CD4-positive, alpha-beta T cell (primary cell): ENCODE results near the gene CIAO2B. TPM values are rescaled to one million over a fixed set of nuclear protein-coding genes. Genes with fewer than 3 reads are reported as not detected.

Source experiments
- ATAC-seq: fragments of 200-7000 bp; cut with Tn5 transposase; one replicate; pipeline ENCODE4 v1.10.0; 2022; ENCODE audit warnings: mild to moderate bottlenecking; ENCODE audit not compliant: poor library complexity
- CTCF ChIA-PET: fragments of 350-600 bp; sonication (Branson Sonifier 250); formaldehyde crosslinking; loops from one replicate; lab custom pipeline; 2021; ENCODE audit warnings: antibody characterized with exemption, inconsistent platforms; lab: Charles Lee
- POLR2A ChIA-PET: fragments of 350-600 bp; sonication (Branson Sonifier 250); formaldehyde crosslinking; loops from one replicate; lab custom pipeline; 2021; ENCODE audit warnings: antibody characterized with exemption, inconsistent platforms; lab: Charles Lee
- DNase-seq, 14 experiments: peaks; one replicate each; pipeline ENCODE4 v3.0.0-alpha.2; 2013 to 2020; ENCODE audit warnings: mixed read lengths in 2 of 14
- H3K27ac ChIP-seq, 2 donors: one replicate each; pipeline versions ENCODE4 v1.5.1 to v1.7.0; 2013; ENCODE audit warnings: low read length in 2 of 2, low read depth in 1 of 2, mild to moderate bottlenecking in 1 of 2
- H3K27me3 ChIP-seq, 2 experiments: 1 replicate in 1 of 2; 2 replicates in 1 of 2; pipeline versions ENCODE4 v1.6.1 to v1.7.0; 2013; ENCODE audit warnings: low read length in 2 of 2, control low read depth in 1 of 2, mild to moderate bottlenecking in 1 of 2, moderate library complexity in 1 of 2; ENCODE audit not compliant: insufficient read depth in 2 of 2, control insufficient read depth in 1 of 2
- H3K36me3 ChIP-seq: one replicate; pipeline ENCODE4 v1.6.1; 2013; ENCODE audit warnings: low read length, control low read depth; ENCODE audit not compliant: insufficient read depth
- H3K4me1 ChIP-seq: one replicate; pipeline ENCODE4 v1.6.1; 2013; ENCODE audit warnings: low read length, control low read depth; ENCODE audit not compliant: insufficient read depth
- H3K4me3 ChIP-seq: one replicate; pipeline ENCODE4 v1.5.1; 2013; ENCODE audit warnings: mild to moderate bottlenecking, low read length, moderate library complexity
- H3K9me3 ChIP-seq, 2 experiments: 1 replicate in 1 of 2; 2 replicates in 1 of 2; pipeline versions ENCODE4 v1.6.1 to v1.7.0; 2013; ENCODE audit warnings: low read length in 2 of 2, mild to moderate bottlenecking in 2 of 2, control low read depth in 1 of 2, moderate library complexity in 1 of 2; ENCODE audit not compliant: control insufficient read depth in 1 of 2, insufficient read depth in 1 of 2
- H3K27ac Mint-ChIP-seq: one replicate; pipeline ENCODE4 v1.8.0; 2020; ENCODE audit warnings: mixed read lengths
- H3K27me3 Mint-ChIP-seq: one replicate; pipeline ENCODE4 v1.8.0; 2021; ENCODE audit warnings: mixed read lengths
- H3K36me3 Mint-ChIP-seq: one replicate; pipeline ENCODE4 v1.8.0; 2021; ENCODE audit warnings: low read depth, mixed read lengths
- H3K4me1 Mint-ChIP-seq: one replicate; pipeline ENCODE4 v1.8.0; 2021; ENCODE audit warnings: low read depth, mixed read lengths
- H3K4me3 Mint-ChIP-seq: one replicate; pipeline ENCODE4 v1.8.0; 2020; ENCODE audit warnings: mild to moderate bottlenecking, mixed read lengths
- H3K9me3 Mint-ChIP-seq: one replicate; pipeline ENCODE4 v1.8.0; 2020; ENCODE audit warnings: mixed read lengths
- CTCF ChIP-seq: fragments of 200-600 bp; IDR thresholded peaks from one replicate; pipeline ENCODE4 v1.8.0; 2022; ENCODE audit warnings: antibody characterized with exemption, mild to moderate bottlenecking
- intact Hi-C, 2 experiments: fragments of 100-400 bp; cut with DNase I in 1 of 2; cut with micrococcal nuclease in 1 of 2; formaldehyde crosslinking; loops; one replicate each; pipeline versions ENCODE4 v1.15.1 to v1.9.0; 2023 to 2025; cut with DNase I, micrococcal nuclease
- total RNA-seq, 174 experiments: library from RNA in 2 of 174; stranded (reverse) in 2 of 174; gene quantifications; one replicate each; pipeline ENCODE4 v1.2.3 and lab custom pipeline; 2021 to 2026

CIAO2B gene
- total RNA-seq, 2 experiments from 2014 or later = 58.6 to 70.4 TPM

DNA sequence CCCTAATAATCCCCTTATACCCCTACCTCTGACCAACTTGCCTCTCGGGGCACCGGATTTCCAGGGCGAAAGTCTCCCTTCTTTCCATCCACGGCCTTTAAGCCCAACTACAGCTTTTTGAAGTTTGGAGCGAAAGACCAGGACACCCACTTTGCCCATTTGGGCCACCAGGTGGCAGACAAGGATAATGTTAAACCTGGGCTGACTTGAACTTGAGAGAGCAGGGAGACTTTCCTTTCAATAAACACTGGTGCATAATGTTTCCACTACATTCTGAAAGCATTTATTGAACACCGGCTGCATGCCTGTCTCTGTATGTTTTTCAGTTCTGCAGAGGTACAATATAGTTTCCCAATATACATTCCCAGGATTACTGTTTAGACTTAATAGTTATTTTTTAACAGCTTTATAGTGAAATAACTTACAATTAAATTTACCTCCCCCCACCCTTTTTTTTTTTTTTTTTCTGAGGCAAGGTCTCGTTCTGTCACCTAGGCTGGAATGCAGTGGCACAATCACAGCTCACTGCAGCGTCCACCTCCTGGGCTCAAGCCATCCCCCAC lies 20.0 kb upstream of the CIAO2B start:
- peaks cover 15 to 17% of the 10 kb centered on the region in 2 experiments for H3K27me3 ChIP-seq
- peak; percentile 79 for TF ChIP-seq CTCF
- no peak overlapping the region for H3K27ac ChIP-seq
- ATAC-seq (peak; percentile 95), DNase-seq (peak; percentile 52 to 83 (median 68))
- no peaks in the 10 kb centered on the region for H3K9me3 Mint-ChIP-seq
- intact Hi-C loops = loop anchor here (1.0 to 5.0 kb wide), 3 partner anchors 57 to 231 kb away; no protein-coding TSS in a partner anchor
- no peaks in the 10 kb centered on the region for H3K9me3 ChIP-seq
- peaks cover 4% of the 10 kb centered on the region for H3K4me1 Mint-ChIP-seq
- H3K4me3 ChIP-seq = no peak overlapping the region
- POLR2A ChIA-PET = interaction anchor here (0.6 to 1.6 kb wide), 2 partner anchors 197 to 206 kb away, joined by 4 to 5 read pairs; partner anchors contain the start of genes B3GNT9, FBXL8 and TRADD
- H3K27me3 Mint-ChIP-seq = peaks cover 47% of the 10 kb centered on the region
- H3K36me3 Mint-ChIP-seq = no peaks in the 10 kb centered on the region
- H3K36me3 ChIP-seq = no peaks in the 10 kb centered on the region
- CTCF ChIA-PET = interaction anchor here (0.6 to 1.3 kb wide), 8 partner anchors 15 to 253 kb away, joined by 3 to 5 read pairs (median 3); no protein-coding TSS in a partner anchor
- H3K4me1 ChIP-seq = peaks cover 5% of the 10 kb centered on the region
- no peak overlapping the region for H3K4me3 Mint-ChIP-seq
- H3K27ac Mint-ChIP-seq = no peak overlapping the region

DNA sequence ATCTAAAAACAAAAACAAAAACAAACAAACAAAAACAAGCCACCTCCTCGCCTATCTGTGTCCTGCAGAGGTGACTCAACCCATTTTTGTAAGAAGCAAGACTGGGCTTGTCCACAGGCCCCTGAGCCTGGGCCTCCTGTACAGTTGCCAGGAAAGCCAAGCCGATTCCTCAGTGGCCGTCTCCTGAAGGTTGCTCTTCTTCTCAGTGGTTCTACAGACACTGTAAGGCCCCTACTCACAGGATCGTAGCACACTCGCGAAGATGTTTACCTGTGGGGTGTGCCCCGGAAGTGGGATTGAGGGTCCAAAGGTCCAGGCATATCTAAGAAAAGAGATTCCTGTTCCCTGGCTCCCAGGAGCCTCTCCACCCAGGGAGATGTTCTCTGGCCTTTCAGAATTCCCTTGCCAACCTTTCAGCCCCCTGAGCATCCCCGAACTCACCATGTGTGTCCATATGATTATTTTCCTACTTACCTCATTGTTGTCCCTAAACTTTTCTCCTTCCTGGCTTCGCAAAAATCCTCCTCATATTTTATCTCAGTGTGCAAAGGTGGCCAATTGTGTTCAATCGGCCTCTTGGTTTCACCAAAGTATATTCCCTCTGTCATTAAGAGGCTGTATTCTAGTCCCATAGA lies 19.4 kb upstream of the CIAO2B start:
- H3K36me3 Mint-ChIP-seq = no peaks in the 10 kb centered on the region
- H3K27ac Mint-ChIP-seq = no peak overlapping the region
- H3K4me3 Mint-ChIP-seq = no peak overlapping the region
- Histone ChIP-seq H3K4me1 (peaks cover 11% of the 10 kb centered on the region), H3K4me3 (no peak overlapping the region), H3K27me3 (peaks cover 21 to 22% of the 10 kb centered on the region in 2 experiments), H3K27ac (no peak overlapping the region), H3K36me3 (no peaks in the 10 kb centered on the region), H3K9me3 (peaks cover 0 to 5% of the 10 kb centered on the region in 2 experiments)
- intact Hi-C loops = loop anchor here (1.0 to 5.0 kb wide), 3 partner anchors 56 to 232 kb away; no protein-coding TSS in a partner anchor
- peaks cover 6% of the 10 kb centered on the region for H3K4me1 Mint-ChIP-seq
- no peaks in the 10 kb centered on the region for H3K9me3 Mint-ChIP-seq
- ATAC-seq (no peak), DNase-seq (no peak)
- CTCF ChIA-PET = interaction anchor here (0.6 to 1.3 kb wide), 8 partner anchors 15 to 254 kb away, joined by 3 to 5 read pairs (median 3); no protein-coding TSS in a partner anchor
- POLR2A ChIA-PET = interaction anchor here (0.6 to 1.6 kb wide), 2 partner anchors 197 to 207 kb away, joined by 4 to 5 read pairs; partner anchors contain the start of genes B3GNT9, FBXL8 and TRADD
- H3K27me3 Mint-ChIP-seq = peaks cover 53% of the 10 kb centered on the region
- TF ChIP-seq CTCF = no peak

GRCh38 chr16:66952430-66953110 lies 18.4 kb upstream of the CIAO2B start:
- peaks cover 13% of the 10 kb centered on the region for H3K4me1 Mint-ChIP-seq
- H3K9me3 Mint-ChIP-seq = no peaks in the 10 kb centered on the region
- Histone ChIP-seq H3K9me3 (peaks cover 0 to 8% of the 10 kb centered on the region in 2 experiments), H3K36me3 (no peaks in the 10 kb centered on the region), H3K4me1 (peaks cover 21% of the 10 kb centered on the region), H3K4me3 (no peak overlapping the region), H3K27me3 (peaks cover 25% of the 10 kb centered on the region in 2 experiments), H3K27ac (no peak overlapping the region)
- CTCF ChIA-PET = interaction anchor here (0.9 to 1.0 kb wide), 2 partner anchors 57 to 513 kb away, joined by 3 read pairs; no protein-coding TSS in a partner anchor
- TF ChIP-seq CTCF = no peak
- intact Hi-C loops = loop anchor here in 1 of 2 experiments (5.0 kb wide), 1 partner anchor 55 kb away; no protein-coding TSS in a partner anchor
- H3K4me3 Mint-ChIP-seq = no peak overlapping the region
- no peak overlapping the region for H3K27ac Mint-ChIP-seq
- ATAC-seq = no peak
- H3K27me3 Mint-ChIP-seq = peaks cover 61% of the 10 kb centered on the region
- POLR2A ChIA-PET = interaction anchor here (0.6 kb wide), 1 partner anchor 245 kb away, joined by 5 read pairs; no protein-coding TSS in a partner anchor
- H3K36me3 Mint-ChIP-seq = no peaks in the 10 kb centered on the region
- DNase-seq = no peak
